Effector memory CD4-positive, alpha-beta T cell (primary cell): Measurements from ENCODE around the gene DLX4.

ENCODE experiments used
- DNase-seq, 3 donors: peaks; one replicate each; pipeline ENCODE4 v3.0.0-alpha.2; 2020
- H3K27ac ChIP-seq: 2 replicates; pipeline ENCODE4 v1.7.0; 2013; ENCODE audit warnings: mild to moderate bottlenecking, low read length, moderate library complexity; ENCODE audit not compliant: insufficient read depth, poor library complexity, severe bottlenecking
- H3K27me3 ChIP-seq: replicated peaks from 2 replicates; pipeline ENCODE4 v1.7.0; 2013; ENCODE audit warnings: mild to moderate bottlenecking, low read length; ENCODE audit not compliant: insufficient read depth, control insufficient read depth, poor library complexity, severe bottlenecking
- H3K36me3 ChIP-seq: 2 replicates; pipeline ENCODE4 v1.7.0; 2013; ENCODE audit warnings: mild to moderate bottlenecking, low read length, moderate library complexity; ENCODE audit not compliant: control insufficient read depth, insufficient read depth
- H3K4me1 ChIP-seq: 2 replicates; pipeline ENCODE4 v1.7.0; 2013; ENCODE audit warnings: low read length, mild to moderate bottlenecking; ENCODE audit not compliant: control insufficient read depth, insufficient read depth, poor library complexity, severe bottlenecking
- H3K4me3 ChIP-seq: 2 replicates; pipeline ENCODE4 v1.7.0; 2013; ENCODE audit warnings: low read length, low read depth, mild to moderate bottlenecking; ENCODE audit not compliant: insufficient read depth, poor library complexity, severe bottlenecking
- H3K9me3 ChIP-seq: 2 replicates; pipeline ENCODE4 v1.7.0; 2013; ENCODE audit warnings: mild to moderate bottlenecking, low read length, moderate library complexity; ENCODE audit not compliant: control insufficient read depth

The DLX4 gene

DNA sequence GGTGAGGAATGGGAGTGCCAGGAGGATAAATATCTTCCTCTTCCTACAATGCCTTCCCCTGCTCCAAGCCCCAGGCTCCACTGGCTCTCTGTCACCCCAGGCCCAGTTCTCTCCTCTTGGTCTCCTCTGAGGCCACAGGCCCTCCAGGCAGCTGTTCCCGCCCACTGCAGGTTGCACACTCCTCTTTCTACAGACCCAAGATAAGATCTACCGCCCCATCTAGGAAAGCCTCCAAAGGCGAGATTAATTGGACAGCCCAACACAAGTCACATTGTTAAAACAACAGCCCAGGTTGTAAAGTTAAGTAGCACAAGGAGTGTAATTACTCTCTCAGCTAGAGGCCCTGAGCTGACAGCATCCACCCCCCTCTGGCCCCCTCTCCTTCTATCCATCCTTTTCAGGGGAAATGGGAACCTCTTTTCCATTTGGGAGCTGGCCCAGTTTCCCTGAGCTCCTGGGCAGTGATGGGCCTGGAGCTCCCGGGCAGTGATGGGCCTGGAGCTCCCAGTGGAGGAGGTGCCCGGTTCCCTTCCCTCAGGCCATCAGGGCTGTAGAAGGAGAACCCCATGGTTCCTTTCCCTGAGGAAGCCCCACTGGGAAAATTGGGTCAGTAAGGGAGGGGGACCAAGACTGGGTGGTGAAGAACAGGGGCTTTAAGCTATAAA lies 7.3 kb downstream of the DLX4 start:
- DNase-seq, result no peak
- Histone ChIP-seq H3K36me3 (no peaks in the 10 kb centered on the region), H3K4me1 (peaks cover 15% of the 10 kb centered on the region), H3K27ac (no peak overlapping the region), H3K9me3 (no peaks in the 10 kb centered on the region), H3K4me3 (no peak overlapping the region), H3K27me3 (peaks cover 36% of the 10 kb centered on the region)

DNA sequence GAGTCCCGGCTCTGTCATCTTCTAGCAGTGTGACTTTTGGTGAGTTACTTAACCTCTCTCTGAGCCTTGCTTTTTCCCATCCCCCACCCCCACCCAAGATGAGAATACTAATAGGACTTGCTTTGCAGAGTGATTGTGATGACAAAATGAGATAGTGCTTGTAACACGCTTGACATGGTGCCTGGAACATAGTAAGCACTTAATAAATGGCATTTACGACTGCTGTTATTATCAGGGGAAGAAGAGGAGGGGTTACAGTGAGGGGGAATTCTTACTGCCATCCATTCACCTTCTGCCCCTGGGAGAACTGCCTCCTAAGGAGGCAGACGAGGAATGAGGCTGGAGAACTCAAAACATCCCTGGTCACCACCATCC lies 7.8 kb downstream of the DLX4 start:
- Histone ChIP-seq H3K27me3 (peaks cover 31% of the 10 kb centered on the region), H3K4me1 (peaks cover 11% of the 10 kb centered on the region), H3K27ac (no peak overlapping the region), H3K4me3 (no peak overlapping the region), H3K9me3 (no peaks in the 10 kb centered on the region), H3K36me3 (no peaks in the 10 kb centered on the region)
- no peak for DNase-seq

GRCh38 chr17:49977463-49978389 lies 8.7 kb downstream of the DLX4 start:
- H3K27ac ChIP-seq, result no peak overlapping the region
- H3K9me3 ChIP-seq, result no peaks in the 10 kb centered on the region
- DNase-seq, result no peak
- no peaks in the 10 kb centered on the region for H3K36me3 ChIP-seq
- peaks cover 2% of the 10 kb centered on the region for H3K4me1 ChIP-seq
- peaks cover 22% of the 10 kb centered on the region for H3K27me3 ChIP-seq
- no peak overlapping the region for H3K4me3 ChIP-seq

GRCh38 chr17:49978501-49978900 lies 9.5 kb downstream of the DLX4 start:
- Histone ChIP-seq H3K36me3 (no peaks in the 10 kb centered on the region), H3K4me1 (no peaks in the 10 kb centered on the region), H3K27me3 (peaks cover 17% of the 10 kb centered on the region), H3K27ac (no peak overlapping the region), H3K9me3 (no peaks in the 10 kb centered on the region), H3K4me3 (no peak overlapping the region)
- no peak for DNase-seq

- peaks cover 6% of the 10 kb centered on the region for H3K27me3 ChIP-seq
- H3K4me1 ChIP-seq, result no peaks in the 10 kb centered on the region
- H3K9me3 ChIP-seq, result no peaks in the 10 kb centered on the region
- no peak overlapping the region for H3K4me3 ChIP-seq
- H3K36me3 ChIP-seq, result no peaks in the 10 kb centered on the region
- no peak for DNase-seq
- H3K27ac ChIP-seq, result no peak overlapping the region
Measured at GRCh38 chr17:49979748-49980479, 10.9 kb downstream of the DLX4 start.

- no peak overlapping the region for H3K4me3 ChIP-seq
- no peaks in the 10 kb centered on the region for H3K4me1 ChIP-seq
- H3K9me3 ChIP-seq, result no peaks in the 10 kb centered on the region
- no peaks in the 10 kb centered on the region for H3K36me3 ChIP-seq
- no peaks in the 10 kb centered on the region for H3K27me3 ChIP-seq
- DNase-seq, result no peak
- no peak overlapping the region for H3K27ac ChIP-seq
Measured at GRCh38 chr17:49980703-49981197, 11.8 kb downstream of the DLX4 start.

- H3K27ac ChIP-seq, result no peak overlapping the region
- no peak overlapping the region for H3K4me3 ChIP-seq
- no peaks in the 10 kb centered on the region for H3K9me3 ChIP-seq
- no peak for DNase-seq
- peaks cover 16% of the 10 kb centered on the region for H3K27me3 ChIP-seq
- no peaks in the 10 kb centered on the region for H3K36me3 ChIP-seq
- no peaks in the 10 kb centered on the region for H3K4me1 ChIP-seq
Measured at GRCh38 chr17:49984283-49984682, 15.3 kb downstream of the DLX4 start.

DNA sequence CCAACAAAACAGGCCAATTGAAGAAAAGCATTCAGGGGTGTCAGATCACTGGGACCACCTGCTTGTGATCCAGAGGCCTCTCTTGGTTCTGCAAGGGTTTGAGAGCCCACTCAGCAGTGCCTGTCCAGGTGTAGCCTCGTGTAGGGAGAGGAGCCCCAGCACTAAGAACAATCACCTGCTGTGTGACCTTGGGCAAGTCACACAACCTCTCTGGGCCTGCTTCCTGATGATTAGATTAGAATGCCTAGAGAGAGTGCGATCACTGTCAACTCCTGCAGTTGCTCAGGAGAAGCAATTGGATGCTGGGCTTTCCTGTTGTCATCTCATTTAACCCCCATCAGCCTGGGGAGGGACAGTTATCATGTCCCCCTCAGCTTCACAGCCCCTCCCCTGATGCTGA lies 15.8 kb downstream of the DLX4 start:
- H3K4me1 ChIP-seq, result no peaks in the 10 kb centered on the region
- H3K4me3 ChIP-seq, result no peak overlapping the region
- no peaks in the 10 kb centered on the region for H3K9me3 ChIP-seq
- no peak overlapping the region for H3K27ac ChIP-seq
- no peaks in the 10 kb centered on the region for H3K36me3 ChIP-seq
- no peak for DNase-seq
- H3K27me3 ChIP-seq, result peaks cover 16% of the 10 kb centered on the region

DNA sequence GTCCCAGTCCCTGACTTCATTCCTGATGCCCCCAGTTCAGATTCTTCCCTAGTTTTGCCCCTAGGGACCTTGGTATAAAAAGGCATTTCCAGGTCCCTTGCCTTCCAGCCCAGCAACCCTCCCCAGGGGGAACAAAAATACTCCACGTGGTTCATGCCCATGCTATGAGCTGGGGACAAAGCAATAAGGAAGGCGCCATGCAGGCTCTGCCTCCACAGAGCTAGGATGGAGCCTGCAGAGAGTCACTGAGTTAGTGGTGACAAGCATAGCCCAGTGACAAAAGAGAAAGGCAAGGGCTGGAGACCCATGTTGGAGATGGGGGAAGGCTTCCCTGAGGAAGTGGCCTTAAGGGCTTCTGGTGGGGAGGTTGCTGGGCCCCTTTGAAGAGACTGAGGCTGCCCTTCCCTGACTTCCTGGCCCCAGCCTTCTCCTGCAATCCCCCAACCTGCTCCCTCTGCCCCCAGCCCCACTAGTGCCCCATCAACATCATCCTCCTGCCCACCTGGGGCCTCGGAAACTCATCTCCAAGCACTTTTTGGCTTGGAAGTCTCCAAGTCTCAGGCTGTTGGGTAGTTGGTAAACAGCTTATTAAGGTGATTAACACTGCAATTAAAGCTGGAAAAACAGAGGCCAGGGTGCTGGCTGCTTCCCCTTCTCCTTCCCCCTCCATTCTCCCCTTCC lies 16.5 kb downstream of the DLX4 start:
- Histone ChIP-seq H3K4me3 (no peak overlapping the region), H3K4me1 (no peaks in the 10 kb centered on the region), H3K9me3 (no peaks in the 10 kb centered on the region), H3K27me3 (peaks cover 16% of the 10 kb centered on the region), H3K36me3 (no peaks in the 10 kb centered on the region), H3K27ac (no peak overlapping the region)
- no peak for DNase-seq
